Activated B cell treated with CpG ODN at 0.5 μM for 24 hours (primary cell): ENCODE results near the gene GMPR2. TPM values are rescaled to one million over a fixed set of nuclear protein-coding genes. Genes with fewer than 3 reads are reported as not detected.
A peak's percentile ranks its signal among the peaks of the same experiment; 100 is the strongest.
"Not testable (repeated sequence)": the region's sequence is repeated elsewhere in the genome, so short reads cannot be mapped to it uniquely, and the experiment has no call there.

ENCODE experiments used
- ATAC-seq: fragments of 200-7000 bp; cut with Tn5 transposase; one replicate; pipeline ENCODE4 v1.10.0; 2021; ENCODE audit warnings: low read depth, mild to moderate bottlenecking, moderate library complexity
- CTCF ChIA-PET: fragments of 350-600 bp; sonication (Branson Sonifier 250); formaldehyde crosslinking; loops from one replicate; lab custom pipeline; 2021; ENCODE audit warnings: antibody characterized with exemption; lab: Charles Lee
- POLR2A ChIA-PET: fragments of 350-600 bp; sonication (Branson Sonifier 250); formaldehyde crosslinking; loops from one replicate; lab custom pipeline; 2021; ENCODE audit warnings: antibody characterized with exemption; lab: Charles Lee
- DNase-seq: peaks from one replicate; pipeline ENCODE4 v3.0.0; 2022
- H3K27ac Mint-ChIP-seq: one replicate; pipeline ENCODE4 v1.8.0; 2020; ENCODE audit warnings: mixed read lengths
- H3K27me3 Mint-ChIP-seq: one replicate; pipeline ENCODE4 v1.8.0; 2021; ENCODE audit warnings: mixed read lengths
- H3K36me3 Mint-ChIP-seq: one replicate; pipeline ENCODE4 v1.8.0; 2021; ENCODE audit warnings: low read depth, mixed read lengths
- H3K4me1 Mint-ChIP-seq: one replicate; pipeline ENCODE4 v1.8.0; 2021; ENCODE audit warnings: mixed read lengths
- H3K4me3 Mint-ChIP-seq: one replicate; pipeline ENCODE4 v1.8.0; 2020; ENCODE audit warnings: mild to moderate bottlenecking, mixed read lengths
- H3K9me3 Mint-ChIP-seq: one replicate; pipeline ENCODE4 v1.8.0; 2020; ENCODE audit warnings: mixed read lengths
- CTCF ChIP-seq: fragments of 200-600 bp; IDR thresholded peaks from one replicate; pipeline ENCODE4 v1.8.0; 2022; ENCODE audit warnings: antibody characterized with exemption, mild to moderate bottlenecking
- intact Hi-C: fragments of 100-400 bp; cut with micrococcal nuclease; formaldehyde crosslinking; loops from one replicate; pipeline ENCODE4 v1.15.1; 2024
- total RNA-seq: library from RNA; stranded (reverse); gene quantifications from 2 replicates; pipeline ENCODE4 v1.2.3, GENCODE V29; 2022

The GMPR2 gene
- total RNA-seq, 1 donor from 2014 or later, result 50.2 TPM

GRCh38 chr14:24243336-24243836 lies 10.7 kb downstream of the GMPR2 start:
- H3K36me3 Mint-ChIP-seq, result peaks cover 38% of the 10 kb centered on the region
- ChIA-PET CTCF (interaction anchor here (0.6 to 3.8 kb wide), 23 partner anchors 10 to 198 kb away, joined by 3 to 139 read pairs (median 6); partner anchors contain the start of genes CHMP4A, CIDEB, DHRS1 and GMPR2), POLR2A (interaction anchor here (1.2 to 11.1 kb wide), 31 partner anchors 8 to 922 kb away, joined by 3 to 242 read pairs (median 20); partner anchors contain the start of genes CBLN3, CHMP4A, CIDEB and DCAF11)
- TF ChIP-seq CTCF, result no peak
- ATAC-seq (no peak), DNase-seq (no peak)
- intact Hi-C loops, result loop anchor here (1.0 to 2.0 kb wide), 3 partner anchors 35 to 193 kb away; no protein-coding TSS in a partner anchor
- H3K9me3 Mint-ChIP-seq, result no peaks in the 10 kb centered on the region
- H3K27me3 Mint-ChIP-seq, result no peaks in the 10 kb centered on the region
- H3K27ac Mint-ChIP-seq, result peak overlapping the region; percentile 100
- H3K4me1 Mint-ChIP-seq, result peaks cover 64% of the 10 kb centered on the region
- peak overlapping the region; percentile 99 for H3K4me3 Mint-ChIP-seq

- ATAC-seq, H3K4me3 Mint-ChIP-seq, H3K9me3 Mint-ChIP-seq, intact Hi-C loops, H3K27me3 Mint-ChIP-seq, H3K27ac Mint-ChIP-seq: not testable (repeated sequence)
- DNase-seq, result peak; percentile 6
- ChIA-PET CTCF (interaction anchor here (2.6 kb wide), 1 partner anchor 63 kb away, joined by 15 read pairs; the partner anchor contains the start of gene CIDEB), POLR2A (interaction anchor here (0.6 to 11.1 kb wide), 6 partner anchors 10 to 123 kb away, joined by 3 to 242 read pairs (median 18); partner anchors contain the start of genes DHRS1, NOP9 and RABGGTA)
- H3K36me3 Mint-ChIP-seq, result peaks cover 22% of the 10 kb centered on the region
- peaks cover 45% of the 10 kb centered on the region for H3K4me1 Mint-ChIP-seq
Measured at GRCh38 chr14:24245350-24245749, 12.6 kb downstream of the GMPR2 start.

- ChIA-PET CTCF (interaction anchor here (0.9 to 3.1 kb wide), 6 partner anchors 24 to 61 kb away, joined by 3 to 15 read pairs (median 4); partner anchors contain the start of genes CIDEB, DHRS1 and NOP9), POLR2A (interaction anchor here (0.5 to 11.1 kb wide), 19 partner anchors 10 to 1402 kb away, joined by 3 to 242 read pairs (median 4); partner anchors contain the start of genes CHMP4A, DCAF11, DHRS1 and NOP9)
- peak overlapping the region; percentile 76 for H3K4me3 Mint-ChIP-seq
- peak overlapping the region; percentile 90 for H3K27ac Mint-ChIP-seq
- DNase-seq (peak; percentile 11), ATAC-seq (no peak)
- TF ChIP-seq CTCF, result no peak
- H3K36me3 Mint-ChIP-seq, result peaks cover 17% of the 10 kb centered on the region
- H3K4me1 Mint-ChIP-seq, result peaks cover 32% of the 10 kb centered on the region
- no peaks in the 10 kb centered on the region for H3K9me3 Mint-ChIP-seq
- H3K27me3 Mint-ChIP-seq, result no peaks in the 10 kb centered on the region
- intact Hi-C loops, result no loop called here
Measured at GRCh38 chr14:24246765-24247212, 14.1 kb downstream of the GMPR2 start.

GRCh38 chr14:24247422-24247821 lies 14.7 kb downstream of the GMPR2 start:
- H3K9me3 Mint-ChIP-seq, result no peaks in the 10 kb centered on the region
- no peak for DNase-seq
- H3K27ac Mint-ChIP-seq, result peak overlapping the region; percentile 65
- peaks cover 27% of the 10 kb centered on the region for H3K4me1 Mint-ChIP-seq
- ChIA-PET POLR2A (interaction anchor here (0.6 to 11.1 kb wide), 16 partner anchors 10 to 1402 kb away, joined by 3 to 242 read pairs (median 4); partner anchors contain the start of genes CHMP4A, DCAF11, DHRS1 and MDP1), CTCF (interaction anchor here (0.9 to 3.1 kb wide), 5 partner anchors 23 to 61 kb away, joined by 3 to 15 read pairs (median 4); partner anchors contain the start of gene CIDEB)
- H3K4me3 Mint-ChIP-seq, result no peak overlapping the region
- H3K36me3 Mint-ChIP-seq, result peaks cover 13% of the 10 kb centered on the region
- intact Hi-C loops, result no loop called here
- no peak for ATAC-seq
- no peak for TF ChIP-seq CTCF
- H3K27me3 Mint-ChIP-seq, result no peaks in the 10 kb centered on the region

- POLR2A ChIA-PET, result interaction anchor here (1.0 to 1.6 kb wide), 3 partner anchors 21 to 47 kb away, joined by 3 to 7 read pairs (median 5); partner anchors contain the start of gene RABGGTA
- no peak overlapping the region for H3K27ac Mint-ChIP-seq
- no peak for DNase-seq
- ATAC-seq, result no peak
- intact Hi-C loops, result no loop called here
- CTCF ChIA-PET, result interaction anchor here (0.7 to 1.5 kb wide), 3 partner anchors 21 to 59 kb away, joined by 3 to 4 read pairs (median 4); partner anchors contain the start of genes CIDEB and RABGGTA
- H3K4me3 Mint-ChIP-seq, result no peak overlapping the region
- peaks cover 18% of the 10 kb centered on the region for H3K36me3 Mint-ChIP-seq
- no peaks in the 10 kb centered on the region for H3K9me3 Mint-ChIP-seq
- H3K4me1 Mint-ChIP-seq, result peaks cover 14% of the 10 kb centered on the region
- no peak for TF ChIP-seq CTCF
- H3K27me3 Mint-ChIP-seq, result no peaks in the 10 kb centered on the region
Measured at GRCh38 chr14:24249230-24250021, 16.7 kb downstream of the GMPR2 start.
